H9 (cell line): Measurements from ENCODE around the gene CAPN2. TPM values are rescaled to one million over a fixed set of nuclear protein-coding genes. Genes with fewer than 3 reads are reported as not detected.

Experiments
- DNase-seq: peaks from one replicate; pipeline ENCODE4 v3.0.0-alpha.2; 2017
- H2AFZ ChIP-seq: one replicate; pipeline ENCODE4 v1.6.1; 2013; ENCODE audit warnings: mild to moderate bottlenecking, low read length, control low read depth, moderate library complexity
- H2AK5ac ChIP-seq: 2 replicates; pipeline ENCODE4 v1.6.1; 2013; ENCODE audit warnings: low read length, control low read depth, mixed read lengths; ENCODE audit not compliant: insufficient read length
- H2BK120ac ChIP-seq: one replicate; pipeline ENCODE4 v1.6.1; 2013; ENCODE audit warnings: low read depth, mild to moderate bottlenecking, low read length, control low read depth, inconsistent platforms; ENCODE audit not compliant: poor library complexity, severe bottlenecking
- H2BK12ac ChIP-seq: 2 replicates; pipeline ENCODE4 v1.6.1; 2013; ENCODE audit warnings: low read length, control low read depth, mixed read lengths, low read depth; ENCODE audit not compliant: insufficient read length
- H2BK15ac ChIP-seq: 2 replicates; pipeline ENCODE4 v1.6.1; 2013; ENCODE audit warnings: low read depth, low read length, control low read depth
- H2BK20ac ChIP-seq: one replicate; pipeline ENCODE4 v1.6.1; 2013; ENCODE audit warnings: low read depth, mild to moderate bottlenecking, low read length, control low read depth, inconsistent platforms; ENCODE audit not compliant: poor library complexity, severe bottlenecking
- H2BK5ac ChIP-seq: 2 replicates; pipeline ENCODE4 v1.6.1; 2013; ENCODE audit warnings: low read length, control low read depth, mixed read lengths; ENCODE audit not compliant: insufficient read length
- H3K14ac ChIP-seq: 2 replicates; pipeline ENCODE4 v1.6.1; 2013; ENCODE audit warnings: low read length, control low read depth; ENCODE audit not compliant: insufficient read depth
- H3K18ac ChIP-seq: 2 replicates; pipeline ENCODE4 v1.6.1; 2013; ENCODE audit warnings: low read depth, mild to moderate bottlenecking, mixed read lengths, low read length, control low read depth; ENCODE audit not compliant: insufficient read length
- H3K23ac ChIP-seq: 2 replicates; pipeline ENCODE4 v1.6.1; 2013; ENCODE audit warnings: low read length, control low read depth, mixed read lengths, low read depth; ENCODE audit not compliant: insufficient read length
- H3K23me2 ChIP-seq: 2 replicates; pipeline ENCODE4 v1.6.1; 2013; ENCODE audit warnings: low read depth, mild to moderate bottlenecking, mixed read lengths, low read length, control low read depth; ENCODE audit not compliant: insufficient read length, poor library complexity, severe bottlenecking
- H3K27ac ChIP-seq: 2 replicates; pipeline ENCODE4 v1.5.1; 2013; ENCODE audit warnings: low read length, control low read depth, mixed read lengths, low read depth; ENCODE audit not compliant: insufficient read length
- H3K27me3 ChIP-seq: 2 replicates; pipeline ENCODE4 v1.6.1; 2013; ENCODE audit warnings: low read length, control low read depth, inconsistent platforms; ENCODE audit not compliant: insufficient read depth
- H3K4ac ChIP-seq: 2 replicates; pipeline ENCODE4 v1.6.1; 2013; ENCODE audit warnings: low read depth, mild to moderate bottlenecking, control low read depth, inconsistent platforms, low read length, moderate library complexity
- H3K4me1 ChIP-seq: 2 replicates; pipeline ENCODE4 v1.6.1; 2013; ENCODE audit warnings: low read length, control low read depth, inconsistent platforms; ENCODE audit not compliant: insufficient read depth
- H3K4me2 ChIP-seq: 2 replicates; pipeline ENCODE4 v1.6.1; 2013; ENCODE audit warnings: low read length, control low read depth, mixed read lengths; ENCODE audit not compliant: insufficient read length, insufficient read depth
- H3K56ac ChIP-seq: 2 replicates; pipeline ENCODE4 v1.6.1; 2013; ENCODE audit warnings: low read depth, mild to moderate bottlenecking, mixed read lengths, low read length, control low read depth; ENCODE audit not compliant: insufficient read length
- H3K79me1 ChIP-seq: 2 replicates; pipeline ENCODE4 v1.6.1; 2013; ENCODE audit warnings: low read depth, mild to moderate bottlenecking, moderate library complexity, low read length, control low read depth, inconsistent platforms; ENCODE audit not compliant: insufficient read depth, poor library complexity, severe bottlenecking
- H3K79me2 ChIP-seq: 2 replicates; pipeline ENCODE4 v1.6.1; 2013; ENCODE audit warnings: low read length, control low read depth, inconsistent platforms; ENCODE audit not compliant: insufficient read depth
- H3K9ac ChIP-seq: 2 replicates; pipeline ENCODE4 v1.6.1; 2013; ENCODE audit warnings: low read length, control low read depth, mixed read lengths; ENCODE audit not compliant: insufficient read length; ENCODE audit errors: extremely low read depth
- H3K9me3 ChIP-seq: one replicate; pipeline ENCODE4 v1.6.1; 2013; ENCODE audit warnings: low read depth, low read length, inconsistent platforms; ENCODE audit not compliant: control insufficient read depth
- H3T11ph ChIP-seq: one replicate; pipeline ENCODE4 v1.6.1; 2013; ENCODE audit warnings: mild to moderate bottlenecking, low read length, control low read depth, inconsistent platforms
- H4K20me1 ChIP-seq: one replicate; pipeline ENCODE4 v1.6.1; 2013; ENCODE audit not compliant: control insufficient read depth, insufficient read length, insufficient read depth
- H4K5ac ChIP-seq: 2 replicates; pipeline ENCODE4 v1.6.1; 2013; ENCODE audit warnings: low read depth, mild to moderate bottlenecking, mixed read lengths, low read length, control low read depth; ENCODE audit not compliant: insufficient read length
- H4K8ac ChIP-seq: replicated peaks from 2 replicates; pipeline ENCODE4 v1.6.1; 2013; ENCODE audit warnings: low read length, control low read depth, mixed read lengths, low read depth; ENCODE audit not compliant: insufficient read length
- H4K91ac ChIP-seq: 2 replicates; pipeline ENCODE4 v1.6.1; 2013; ENCODE audit warnings: low read depth, mild to moderate bottlenecking, moderate library complexity, mixed read lengths, low read length, control low read depth; ENCODE audit not compliant: insufficient read length
- H3K27ac Mint-ChIP-seq, 3 experiments: 2 replicates in 2 of 3; 3 replicates in 1 of 3; pipeline ENCODE4 v1.8.0; 2020 to 2021; ENCODE audit warnings: mixed read lengths in 3 of 3, mild to moderate bottlenecking in 1 of 3, moderate library complexity in 1 of 3
- H3K27me3 Mint-ChIP-seq: 2 replicates; pipeline ENCODE4 v1.8.0; 2021; ENCODE audit warnings: low read depth, mild to moderate bottlenecking, moderate library complexity, mixed read lengths
- H3K36me3 Mint-ChIP-seq, 3 experiments: 2 replicates in 2 of 3; 3 replicates in 1 of 3; pipeline ENCODE4 v1.8.0; 2020 to 2021; ENCODE audit warnings: low read depth in 3 of 3, mixed read lengths in 3 of 3; ENCODE audit not compliant: insufficient read depth in 1 of 3
- H3K4me1 Mint-ChIP-seq, 2 experiments: 2 replicates each; pipeline ENCODE4 v1.8.0; 2020; ENCODE audit warnings: mixed read lengths in 2 of 2
- H3K4me3 Mint-ChIP-seq, 2 experiments: 2 replicates in 1 of 2; 3 replicates in 1 of 2; pipeline ENCODE4 v1.8.0; 2020 to 2021; ENCODE audit warnings: mild to moderate bottlenecking in 2 of 2, mixed read lengths in 2 of 2, moderate library complexity in 1 of 2
- H3K9me3 Mint-ChIP-seq, 2 experiments: 2 replicates in 1 of 2; 3 replicates in 1 of 2; pipeline ENCODE4 v1.8.0; 2020; ENCODE audit warnings: mild to moderate bottlenecking in 2 of 2, mixed read lengths in 2 of 2, moderate library complexity in 1 of 2
- CTCF ChIP-seq: fragments of 200-600 bp; sonication (generic); conservative IDR thresholded peaks from 3 replicates; pipeline ENCODE4 v1.8.0; 2021; ENCODE audit warnings: antibody characterized with exemption, mild to moderate bottlenecking
- WGBS: extraction: QIAGEN DNeasy Blood & Tissue Kit; methylation state at CpG from one replicate; pipeline ENCODE4 v1.1.7; 2013; ENCODE audit warnings: missing lambda C conversion rate, low lambda C conversion rate, mixed read lengths; ENCODE audit not compliant: insufficient read length; ENCODE audit errors: extremely low coverage; 5-methylcytosine and 5-hydroxymethylcytosine counted together
- total RNA-seq: library from RNA; stranded (reverse); gene quantifications from 2 replicates; pipeline ENCODE4 v1.2.1, GENCODE V29; 2021

Gene CAPN2
- total RNA-seq, 1 experiment from 2014 or later, result 32.2 TPM

- no CpG with 5 or more reads among the region's 3 CpGs for WGBS
- Histone ChIP-seq H2AK5ac (no peak overlapping the region), H4K20me1 (no peaks in the 10 kb centered on the region), H3K9ac (no peak overlapping the region), H3K23ac (no peak overlapping the region), H3K14ac (no peak overlapping the region), H2BK5ac (no peak overlapping the region), H3K4me1 (no peaks in the 10 kb centered on the region), H3K23me2 (no peaks in the 10 kb centered on the region), H3K4me2 (no peak overlapping the region), H3K27me3 (no peaks in the 10 kb centered on the region), H3K56ac (no peak overlapping the region), H3K18ac (no peak overlapping the region), H2BK20ac (no peak overlapping the region), H4K8ac (no peak overlapping the region), H4K91ac (no peak overlapping the region), H2BK12ac (no peak overlapping the region), H4K5ac (no peak overlapping the region), H3K4ac (no peak overlapping the region), H3K27ac (no peak overlapping the region), H2BK15ac (no peak overlapping the region), H3K79me1 (no peaks in the 10 kb centered on the region), H3K9me3 (no peaks in the 10 kb centered on the region), H3K79me2 (no peaks in the 10 kb centered on the region), H2BK120ac (no peak overlapping the region), H3T11ph (no peak overlapping the region), H2AFZ (no peak overlapping the region)
- no peak for TF ChIP-seq CTCF
- Mint-ChIP-seq H3K4me3 (no peak overlapping the region), H3K27me3 (peaks cover 1% of the 10 kb centered on the region; the same call in 1 of the 2 replicates), H3K9me3 (peaks cover 0 to 3% of the 10 kb centered on the region in 2 experiments; a peak in 1 of 5 replicates), H3K4me1 (peaks cover 4 to 6% of the 10 kb centered on the region in 2 experiments), H3K27ac (peak overlapping the region in 1 of 3 experiments; percentile 62; a peak in 1 of 7 replicates), H3K36me3 (no peaks in the 10 kb centered on the region)
- DNase-seq, result no peak
Observed at GRCh38 chr1:223667484-223668182, 44.7 kb upstream of the CAPN2 start.
